T-cell (primary cell): ENCODE measurements around the gene TMEM208. TPM values are rescaled to one million over a fixed set of nuclear protein-coding genes. Genes with fewer than 3 reads are reported as not detected.

Experiments
- ATAC-seq, 4 experiments: fragments of 200-7000 bp in 3 of 4; fragments of 150-1000 bp in 1 of 4; cut with Tn5 transposase; replicated peaks in 1 of 4; 1 replicate in 3 of 4; 2 replicates in 1 of 4; pipeline ENCODE4 v1.10.0; 2021; ENCODE audit warnings: moderate library complexity in 3 of 4, mild to moderate bottlenecking in 2 of 4, moderate number of reproducible peaks in 1 of 4
- CTCF ChIA-PET, 2 donors: fragments of 300-600 bp; sonication (Branson Sonifier 250); formaldehyde crosslinking; loops; one replicate each; lab custom pipeline; 2022; ENCODE audit warnings: antibody characterized with exemption in 2 of 2; lab: Charles Lee
- POLR2A ChIA-PET, 2 donors: fragments of 300-600 bp; sonication (Branson Sonifier 250); formaldehyde crosslinking; loops; one replicate each; lab custom pipeline; 2022; ENCODE audit warnings: antibody characterized with exemption in 2 of 2; lab: Charles Lee
- DNase-seq, 35 experiments: peaks; one replicate each; pipeline versions ENCODE4 v3.0.0 to v3.0.0-alpha.2; 2013 to 2023
- H3K27ac ChIP-seq: one replicate; pipeline ENCODE4 v1.5.1; 2013; ENCODE audit warnings: low read length
- H3K27me3 ChIP-seq, 2 experiments: replicated peaks in 1 of 2; 1 replicate in 1 of 2; 2 replicates in 1 of 2; pipeline versions ENCODE4 v1.6.1 to v1.7.0; 2013; ENCODE audit warnings: low read length in 1 of 2, mixed read lengths in 1 of 2; ENCODE audit not compliant: control insufficient read depth in 2 of 2, insufficient read depth in 2 of 2; ENCODE audit errors: extremely low read depth in 1 of 2
- H3K36me3 ChIP-seq, 2 donors: 1 replicate in 1 of 2; 2 replicates in 1 of 2; pipeline versions ENCODE4 v1.6.1 to v1.7.0; 2013; ENCODE audit warnings: low read length in 1 of 2; ENCODE audit not compliant: control insufficient read depth in 2 of 2, insufficient read depth in 1 of 2; ENCODE audit errors: extremely low read depth in 1 of 2
- H3K4me1 ChIP-seq, 2 experiments: 1 replicate in 1 of 2; 2 replicates in 1 of 2; pipeline versions ENCODE4 v1.6.1 to v1.7.0; 2013; ENCODE audit warnings: low read length in 2 of 2, mixed read lengths in 1 of 2; ENCODE audit not compliant: insufficient read depth in 2 of 2, control insufficient read depth in 1 of 2; ENCODE audit errors: extremely low read depth in 1 of 2
- H3K4me3 ChIP-seq, 2 donors: 1 replicate in 1 of 2; 2 replicates in 1 of 2; pipeline versions ENCODE4 v1.5.1 to v1.7.0; 2013; ENCODE audit warnings: mild to moderate bottlenecking in 2 of 2, low read length in 1 of 2, moderate library complexity in 1 of 2; ENCODE audit not compliant: control insufficient read depth in 1 of 2; ENCODE audit errors: extremely low read depth in 1 of 2
- H3K9me3 ChIP-seq: 2 replicates; pipeline ENCODE4 v1.7.0; 2013
- H3K27ac Mint-ChIP-seq, 2 donors: one replicate each; pipeline ENCODE4 v1.8.0; 2020 to 2021; ENCODE audit warnings: mild to moderate bottlenecking in 2 of 2, mixed read lengths in 2 of 2
- H3K27me3 Mint-ChIP-seq, 2 donors: one replicate each; pipeline ENCODE4 v1.8.0; 2021 to 2022; ENCODE audit warnings: mixed read lengths in 2 of 2
- H3K36me3 Mint-ChIP-seq: one replicate; pipeline ENCODE4 v1.8.0; 2021; ENCODE audit warnings: mixed read lengths
- H3K4me1 Mint-ChIP-seq, 3 donors: one replicate each; pipeline ENCODE4 v1.8.0; 2020 to 2022; ENCODE audit warnings: mixed read lengths in 3 of 3, mild to moderate bottlenecking in 1 of 3
- H3K4me3 Mint-ChIP-seq, 3 donors: one replicate each; pipeline ENCODE4 v1.8.0; 2020 to 2022; ENCODE audit warnings: mild to moderate bottlenecking in 3 of 3, mixed read lengths in 3 of 3, moderate library complexity in 3 of 3
- H3K9me3 Mint-ChIP-seq, 3 donors: one replicate each; pipeline ENCODE4 v1.8.0; 2020 to 2022; ENCODE audit warnings: mixed read lengths in 3 of 3
- WGBS: methylation state at CpG from one replicate; pipeline ENCODE4 v1.1.5; 2013; ENCODE audit warnings: missing lambda C conversion rate; ENCODE audit not compliant: insufficient coverage; 5-methylcytosine and 5-hydroxymethylcytosine counted together
- total RNA-seq, 35 experiments: library from RNA in 6 of 35; stranded (reverse) in 6 of 35; fragments of 120-200 nt in 1 of 35; gene quantifications; one replicate each; pipeline versions ENCODE4 v1.2.1 to v1.2.4 and lab custom pipeline; 2013 to 2026

Gene TMEM208
- total RNA-seq, 5 donors from 2014 or later (not counting 1 experiment from before 2014, with no cell fraction given) = 28.5 to 40.3 (median 34.8) TPM

DNA sequence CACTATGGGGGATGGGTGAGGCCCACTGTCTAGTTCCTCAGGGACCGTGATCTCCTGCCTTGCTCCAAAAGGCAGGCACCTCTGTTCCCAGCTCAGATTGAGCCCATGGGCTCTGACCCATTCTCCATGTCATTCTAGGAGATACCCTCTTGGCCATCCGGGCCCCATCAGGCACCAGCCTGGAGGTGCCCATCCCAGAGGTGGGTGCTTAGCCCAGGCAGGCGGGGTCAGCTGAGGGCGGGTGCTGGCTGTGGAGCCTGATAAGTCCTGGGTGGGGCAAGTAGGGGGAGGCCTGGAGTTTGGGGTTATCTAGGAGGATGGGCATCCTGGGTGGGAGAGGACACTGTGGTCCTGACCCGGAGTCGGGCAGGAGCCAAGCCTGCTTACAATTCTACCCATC is 32.7 kb upstream of the TMEM208 start:
- Histone ChIP-seq H3K27ac (no peak overlapping the region), H3K36me3 (peaks cover 18 to 49% of the 10 kb centered on the region in 2 donors), H3K27me3 (peaks cover 0 to 5% of the 10 kb centered on the region in 2 experiments), H3K9me3 (no peaks in the 10 kb centered on the region), H3K4me1 (peaks cover 5 to 57% of the 10 kb centered on the region in 2 experiments), H3K4me3 (no peak overlapping the region)
- POLR2A ChIA-PET = interaction anchor here in 1 of 2 donors (0.6 kb wide), 1 partner anchor 312 kb away, joined by 3 read pairs; no protein-coding TSS in a partner anchor
- peaks cover 42 to 56% (median 43%) of the 10 kb centered on the region in 3 donors for H3K4me1 Mint-ChIP-seq
- DNase-seq (no peak), ATAC-seq (no peak)
- peak overlapping the region; percentile 39 to 91 (median 87) for H3K4me3 Mint-ChIP-seq
- H3K9me3 Mint-ChIP-seq = no peaks in the 10 kb centered on the region
- H3K27me3 Mint-ChIP-seq = no peaks in the 10 kb centered on the region
- peaks cover 23% of the 10 kb centered on the region for H3K36me3 Mint-ChIP-seq
- peak overlapping the region in 1 of 2 donors; percentile 28 for H3K27ac Mint-ChIP-seq
- WGBS = 100% methylated on average over 3 of the region's 6 CpGs
- CTCF ChIA-PET = interaction anchor here (0.7 kb wide), 2 partner anchors 21 to 141 kb away, joined by 3 to 5 read pairs; no protein-coding TSS in a partner anchor

DNA sequence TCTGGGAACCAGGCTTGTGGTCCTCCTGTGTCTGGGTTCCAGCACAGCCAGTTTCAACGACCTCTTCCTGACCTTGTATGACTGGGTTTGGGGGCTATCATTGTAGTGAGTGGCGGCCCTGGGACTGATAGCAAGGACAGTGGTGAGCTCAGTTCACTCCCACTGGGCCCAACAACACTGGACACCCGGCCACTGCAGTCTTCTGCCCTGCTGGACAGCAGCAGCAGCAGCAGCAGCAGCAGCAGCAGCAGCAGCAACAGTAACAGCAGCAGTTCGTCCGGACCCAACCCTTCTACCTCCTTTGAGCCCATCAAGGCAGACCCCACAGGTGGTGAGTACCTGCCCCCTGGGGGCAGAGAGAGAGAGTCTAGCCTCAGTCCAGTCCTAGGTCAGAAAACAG is 31.3 kb upstream of the TMEM208 start:
- ChIA-PET POLR2A (no interaction called here), CTCF (interaction anchor here in 1 of 2 donors (0.5 kb wide), 1 partner anchor 186 kb away, joined by 3 read pairs; no protein-coding TSS in a partner anchor)
- H3K27me3 Mint-ChIP-seq = no peaks in the 10 kb centered on the region
- no peak for ATAC-seq
- peaks cover 23% of the 10 kb centered on the region for H3K36me3 Mint-ChIP-seq
- Histone ChIP-seq H3K27ac (no peak overlapping the region), H3K4me1 (peaks cover 5 to 57% of the 10 kb centered on the region in 2 experiments), H3K4me3 (no peak overlapping the region), H3K27me3 (no peaks in the 10 kb centered on the region), H3K9me3 (no peaks in the 10 kb centered on the region), H3K36me3 (peaks cover 18 to 56% of the 10 kb centered on the region in 2 donors)
- no peak for DNase-seq
- 98% methylated on average over 4 of the region's 5 CpGs for WGBS
- H3K4me1 Mint-ChIP-seq = peaks cover 42 to 56% (median 43%) of the 10 kb centered on the region in 3 donors
- H3K9me3 Mint-ChIP-seq = no peaks in the 10 kb centered on the region
- no peak overlapping the region for H3K27ac Mint-ChIP-seq
- no peak overlapping the region for H3K4me3 Mint-ChIP-seq

DNA sequence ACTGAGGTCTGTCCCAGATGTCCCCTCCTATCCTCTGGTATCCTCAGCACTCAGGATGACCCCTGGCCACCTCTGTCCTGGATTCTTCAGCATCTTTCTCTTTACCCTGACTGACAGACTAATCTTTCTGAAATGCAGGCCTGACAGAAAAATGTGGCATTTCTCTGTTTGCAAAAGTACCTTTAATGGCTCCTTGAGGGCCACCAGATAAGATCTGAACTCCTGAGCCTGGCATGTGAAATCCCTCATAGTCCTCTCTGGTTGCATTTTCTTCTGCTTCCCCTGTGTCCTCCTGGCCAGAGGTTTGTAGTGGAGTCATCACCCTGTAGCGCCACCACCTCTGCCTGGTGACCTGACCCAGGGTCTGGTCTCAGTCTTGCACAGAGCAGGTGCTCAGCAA is 30.0 kb upstream of the TMEM208 start:
- peak overlapping the region in 1 of 2 donors; percentile 55 for H3K27ac Mint-ChIP-seq
- peaks cover 0 to 49% of the 10 kb centered on the region in 2 experiments for H3K4me1 ChIP-seq
- 100% methylated on average over 1 of the region's 1 CpG for WGBS
- H3K4me3 Mint-ChIP-seq = peak overlapping the region in 1 of 3 donors; percentile 1
- H3K4me1 Mint-ChIP-seq = peaks cover 34 to 49% (median 36%) of the 10 kb centered on the region in 3 donors
- no peaks in the 10 kb centered on the region for H3K9me3 Mint-ChIP-seq
- ChIA-PET POLR2A (interaction anchor here in 1 of 2 donors (0.7 kb wide), 1 partner anchor 259 kb away, joined by 4 read pairs; no protein-coding TSS in a partner anchor), CTCF (no interaction called here)
- ATAC-seq (no peak), DNase-seq (no peak)
- no peaks in the 10 kb centered on the region for H3K9me3 ChIP-seq
- no peak overlapping the region for H3K27ac ChIP-seq
- no peak overlapping the region for H3K4me3 ChIP-seq
- H3K36me3 ChIP-seq = peaks cover 20 to 66% of the 10 kb centered on the region in 2 donors
- H3K36me3 Mint-ChIP-seq = peaks cover 23% of the 10 kb centered on the region
- no peaks in the 10 kb centered on the region for H3K27me3 ChIP-seq
- H3K27me3 Mint-ChIP-seq = no peaks in the 10 kb centered on the region

GRCh38 chr16:67197704-67198103 is 29.2 kb upstream of the TMEM208 start:
- no peak overlapping the region for H3K4me3 Mint-ChIP-seq
- Histone ChIP-seq H3K27me3 (no peaks in the 10 kb centered on the region), H3K9me3 (no peaks in the 10 kb centered on the region), H3K36me3 (peaks cover 27 to 74% of the 10 kb centered on the region in 2 donors), H3K27ac (no peak overlapping the region), H3K4me3 (no peak overlapping the region), H3K4me1 (peaks cover 0 to 42% of the 10 kb centered on the region in 2 experiments)
- H3K36me3 Mint-ChIP-seq = peaks cover 23% of the 10 kb centered on the region
- ChIA-PET POLR2A (no interaction called here), CTCF (interaction anchor here in 1 of 2 donors (0.5 to 1.2 kb wide), 3 partner anchors 19 to 42 kb away, joined by 3 to 5 read pairs (median 4); no protein-coding TSS in a partner anchor)
- peaks cover 29 to 44% (median 31%) of the 10 kb centered on the region in 3 donors for H3K4me1 Mint-ChIP-seq
- no peak overlapping the region for H3K27ac Mint-ChIP-seq
- WGBS = 79% methylated on average over 5 of the region's 6 CpGs
- DNase-seq (no peak), ATAC-seq (no peak)
- no peaks in the 10 kb centered on the region for H3K9me3 Mint-ChIP-seq
- no peaks in the 10 kb centered on the region for H3K27me3 Mint-ChIP-seq

DNA sequence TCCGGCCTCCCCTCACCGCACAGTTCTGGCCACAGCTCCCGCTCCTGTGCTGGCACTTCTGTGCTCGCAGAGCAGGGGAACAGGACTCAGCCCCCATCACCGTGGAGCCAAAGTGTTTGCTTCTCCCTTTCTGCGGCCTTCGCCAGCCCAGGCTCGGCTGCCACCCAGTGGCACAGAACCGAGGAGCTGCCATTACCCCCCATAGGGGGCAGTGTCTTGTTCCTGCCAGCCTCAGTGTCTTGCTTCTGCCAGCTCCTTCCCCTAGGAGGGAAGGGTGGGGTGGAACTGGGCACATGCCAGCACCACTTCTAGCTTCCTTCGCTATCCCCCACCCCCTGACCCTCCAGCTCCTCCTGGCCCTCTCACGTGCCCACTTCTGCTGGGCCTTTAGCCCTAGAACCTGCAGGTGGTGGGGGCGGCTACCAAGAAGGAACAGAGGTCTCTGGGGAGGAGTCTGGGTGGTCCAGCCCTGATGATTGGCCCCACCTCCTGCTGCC is 28.6 kb upstream of the TMEM208 start:
- 93% methylated on average over 4 of the region's 12 CpGs for WGBS
- Mint-ChIP-seq H3K27me3 (no peaks in the 10 kb centered on the region), H3K4me1 (peaks cover 26 to 38% (median 27%) of the 10 kb centered on the region in 3 donors), H3K9me3 (no peaks in the 10 kb centered on the region), H3K4me3 (no peak overlapping the region), H3K36me3 (peaks cover 23% of the 10 kb centered on the region), H3K27ac (peak overlapping the region in 1 of 2 donors; percentile 31)
- no peak overlapping the region for H3K4me3 ChIP-seq
- H3K27me3 ChIP-seq = no peaks in the 10 kb centered on the region
- peak in 2 of 35 experiments; percentile 28 to 30 for DNase-seq
- ChIA-PET POLR2A (no interaction called here), CTCF (interaction anchor here in 1 of 2 donors (0.9 to 1.2 kb wide), 2 partner anchors 20 to 41 kb away, joined by 3 to 4 read pairs; no protein-coding TSS in a partner anchor)
- peak in 2 of 4 experiments; percentile 38 to 53 for ATAC-seq
- no peaks in the 10 kb centered on the region for H3K9me3 ChIP-seq
- no peak overlapping the region for H3K27ac ChIP-seq
- H3K36me3 ChIP-seq = peaks cover 27 to 76% of the 10 kb centered on the region in 2 donors
- peaks cover 0 to 37% of the 10 kb centered on the region in 2 experiments for H3K4me1 ChIP-seq

- ATAC-seq (peak in 1 of 4 experiments; percentile 33), DNase-seq (no peak)
- H3K36me3 ChIP-seq = peaks cover 31 to 75% of the 10 kb centered on the region in 2 donors
- WGBS = 97% methylated on average over 33 of the region's 61 CpGs
- peaks cover 0 to 27% of the 10 kb centered on the region in 2 experiments for H3K4me1 ChIP-seq
- no peak within 1 kb of the TSS for H3K4me3 ChIP-seq
- CTCF ChIA-PET = no interaction called here
- Mint-ChIP-seq H3K4me1 (peaks cover 17 to 29% (median 17%) of the 10 kb centered on the region in 3 donors), H3K4me3 (no peak within 1 kb of the TSS), H3K9me3 (no peaks in the 10 kb centered on the region), H3K27ac (peak within 1 kb of the TSS in 1 of 2 donors; percentile 31), H3K27me3 (no peaks in the 10 kb centered on the region), H3K36me3 (peaks cover 20% of the 10 kb centered on the region)
- no peaks in the 10 kb centered on the region for H3K27me3 ChIP-seq
- H3K9me3 ChIP-seq = no peaks in the 10 kb centered on the region
- H3K27ac ChIP-seq = no peak within 1 kb of the TSS
- POLR2A ChIA-PET = no interaction called here
Measured at GRCh38 chr16:67199011-67199807, 27.7 kb upstream of the TMEM208 start, which contains the start of gene ELMO3. Gene ELMO3 (plus strand): TSS chr16:67199131. CDS start chr16:67199327, 196 bp downstream.
